Measurements from ENCODE around the gene IGFLR1.

The IGFLR1 gene

DNA sequence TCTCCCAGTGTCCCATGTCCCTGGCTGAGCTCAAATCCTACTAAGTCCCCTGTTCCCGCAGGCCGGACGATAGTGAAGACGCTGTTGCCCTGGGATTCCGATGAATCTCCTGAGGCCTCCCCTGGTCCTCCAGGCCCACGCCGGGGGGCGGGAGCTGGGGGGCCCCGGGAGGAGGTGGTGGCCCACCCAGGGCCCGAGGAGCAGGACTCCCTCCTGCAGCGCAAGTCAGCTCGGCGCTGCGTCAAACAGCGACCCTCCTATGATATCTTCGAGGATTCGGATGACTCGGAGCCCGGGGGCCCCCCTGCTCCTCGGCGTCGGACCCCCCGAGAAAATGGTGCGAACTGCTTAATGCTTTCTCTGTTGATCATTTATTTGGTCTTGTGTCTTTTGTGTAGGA lies 18.6 kb downstream of the IGFLR1 start:
- no peak for DNase-seq

DNA sequence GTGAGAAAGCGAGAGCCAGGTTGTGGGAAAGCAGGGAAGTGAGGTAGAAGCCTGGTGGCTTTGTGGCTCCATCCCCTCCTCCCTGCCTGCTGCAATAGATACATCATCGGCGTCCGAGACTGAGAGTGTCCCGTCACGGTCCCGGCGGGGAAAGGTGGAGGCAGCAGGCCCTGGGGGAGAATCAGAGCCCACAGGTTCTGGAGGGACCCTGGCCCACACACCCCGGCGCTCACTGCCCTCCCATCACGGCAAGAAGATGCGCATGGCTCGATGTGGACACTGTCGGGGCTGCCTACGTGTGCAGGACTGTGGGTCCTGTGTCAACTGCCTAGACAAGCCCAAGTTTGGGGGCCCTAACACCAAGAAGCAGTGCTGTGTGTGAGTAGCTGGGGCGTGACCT lies 19.4 kb downstream of the IGFLR1 start:
- no peak for DNase-seq

DNA sequence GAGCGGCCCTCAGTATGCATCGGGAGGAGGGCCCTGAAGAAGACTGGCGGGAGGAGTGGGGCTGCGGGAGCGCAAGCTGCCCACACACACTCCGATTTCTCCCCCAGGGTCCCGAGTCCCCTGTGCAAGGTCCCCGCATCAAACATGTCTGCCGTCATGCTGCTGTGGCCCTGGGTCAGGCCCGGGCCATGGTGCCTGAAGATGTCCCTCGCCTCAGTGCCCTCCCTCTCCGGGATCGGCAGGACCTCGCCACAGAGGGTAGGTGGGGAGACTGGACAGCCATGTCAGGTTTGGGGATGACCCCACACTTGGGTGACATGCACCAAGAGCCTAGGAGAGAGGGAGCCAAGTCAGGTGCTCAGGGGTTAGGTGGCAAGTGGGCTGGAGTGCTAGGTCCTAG lies 19.8 kb downstream of the IGFLR1 start:
- no peak for DNase-seq

DNA sequence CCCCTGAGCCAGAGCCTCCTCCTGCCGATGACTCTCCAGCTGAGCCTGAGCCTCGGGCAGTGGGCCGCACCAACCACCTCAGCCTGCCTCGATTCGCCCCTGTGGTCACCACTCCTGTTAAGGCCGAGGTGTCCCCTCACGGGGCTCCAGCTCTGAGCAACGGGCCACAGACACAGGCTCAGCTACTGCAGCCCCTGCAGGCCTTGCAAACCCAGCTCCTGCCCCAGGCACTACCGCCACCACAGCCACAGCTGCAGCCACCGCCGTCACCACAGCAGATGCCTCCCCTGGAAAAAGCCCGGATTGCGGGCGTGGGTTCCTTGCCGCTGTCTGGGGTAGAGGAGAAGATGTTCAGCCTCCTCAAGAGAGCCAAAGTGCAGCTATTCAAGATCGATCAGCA lies 20.9 kb downstream of the IGFLR1 start:
- DNase-seq: no peak

DNA sequence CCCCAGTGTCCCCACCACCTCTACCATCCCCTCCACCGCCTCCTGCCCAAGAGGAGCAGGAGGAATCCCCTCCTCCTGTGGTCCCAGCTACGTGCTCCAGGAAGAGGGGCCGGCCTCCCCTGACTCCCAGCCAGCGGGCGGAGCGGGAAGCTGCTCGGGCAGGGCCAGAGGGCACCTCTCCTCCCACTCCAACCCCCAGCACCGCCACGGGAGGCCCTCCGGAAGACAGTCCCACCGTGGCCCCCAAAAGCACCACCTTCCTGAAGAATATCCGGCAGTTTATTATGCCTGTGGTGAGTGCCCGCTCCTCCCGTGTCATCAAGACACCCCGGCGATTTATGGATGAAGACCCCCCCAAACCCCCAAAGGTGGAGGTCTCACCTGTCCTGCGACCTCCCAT lies 21.6 kb downstream of the IGFLR1 start:
- no peak for DNase-seq

DNA sequence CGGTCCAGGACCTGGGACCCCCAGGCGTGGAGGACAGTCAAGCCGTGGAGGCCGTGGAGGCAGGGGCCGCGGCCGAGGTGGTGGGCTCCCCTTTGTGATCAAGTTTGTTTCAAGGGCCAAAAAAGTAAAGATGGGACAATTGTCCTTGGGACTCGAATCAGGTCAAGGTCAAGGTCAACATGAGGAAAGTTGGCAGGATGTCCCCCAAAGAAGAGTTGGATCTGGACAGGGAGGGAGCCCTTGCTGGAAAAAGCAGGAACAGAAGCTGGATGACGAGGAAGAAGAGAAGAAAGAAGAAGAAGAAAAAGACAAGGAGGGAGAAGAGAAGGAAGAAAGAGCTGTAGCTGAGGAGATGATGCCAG lies 22.1 kb downstream of the IGFLR1 start:
- no peak for DNase-seq

DNA sequence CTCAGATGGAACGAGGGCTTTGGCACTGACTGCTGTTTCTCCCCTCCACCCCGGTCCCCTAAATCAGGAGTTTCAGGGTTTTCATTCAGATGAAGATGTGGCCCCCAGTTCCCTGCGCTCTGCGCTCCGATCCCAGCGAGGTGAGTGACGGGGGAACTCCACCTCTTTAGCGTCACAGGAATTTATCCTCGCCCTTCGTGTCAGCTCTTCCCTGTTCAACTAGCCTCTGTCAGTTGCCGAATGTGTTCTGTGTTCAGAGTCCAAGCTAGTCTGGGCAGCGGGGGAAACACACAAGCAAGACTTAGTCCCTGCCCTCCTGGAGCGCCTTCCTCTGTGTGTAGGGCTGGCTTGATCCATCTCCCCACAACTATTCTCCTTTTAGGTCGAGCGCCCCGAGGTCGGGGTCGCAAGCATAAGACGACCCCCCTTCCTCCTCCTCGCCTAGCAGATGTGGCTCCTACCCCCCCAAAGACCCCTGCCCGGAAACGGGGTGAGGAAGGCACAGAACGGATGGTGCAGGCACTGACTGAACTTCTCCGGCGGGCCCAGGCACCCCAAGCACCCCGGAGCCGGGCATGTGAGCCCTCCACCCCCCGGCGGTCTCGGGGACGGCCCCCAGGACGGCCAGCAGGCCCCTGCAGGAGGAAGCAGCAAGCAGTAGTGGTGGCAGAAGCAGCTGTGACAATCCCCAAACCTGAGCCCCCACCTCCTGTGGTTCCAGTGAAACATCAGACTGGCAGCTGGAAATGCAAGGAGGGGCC lies 22.7 kb downstream of the IGFLR1 start:
- DNase-seq: no peak

DNA sequence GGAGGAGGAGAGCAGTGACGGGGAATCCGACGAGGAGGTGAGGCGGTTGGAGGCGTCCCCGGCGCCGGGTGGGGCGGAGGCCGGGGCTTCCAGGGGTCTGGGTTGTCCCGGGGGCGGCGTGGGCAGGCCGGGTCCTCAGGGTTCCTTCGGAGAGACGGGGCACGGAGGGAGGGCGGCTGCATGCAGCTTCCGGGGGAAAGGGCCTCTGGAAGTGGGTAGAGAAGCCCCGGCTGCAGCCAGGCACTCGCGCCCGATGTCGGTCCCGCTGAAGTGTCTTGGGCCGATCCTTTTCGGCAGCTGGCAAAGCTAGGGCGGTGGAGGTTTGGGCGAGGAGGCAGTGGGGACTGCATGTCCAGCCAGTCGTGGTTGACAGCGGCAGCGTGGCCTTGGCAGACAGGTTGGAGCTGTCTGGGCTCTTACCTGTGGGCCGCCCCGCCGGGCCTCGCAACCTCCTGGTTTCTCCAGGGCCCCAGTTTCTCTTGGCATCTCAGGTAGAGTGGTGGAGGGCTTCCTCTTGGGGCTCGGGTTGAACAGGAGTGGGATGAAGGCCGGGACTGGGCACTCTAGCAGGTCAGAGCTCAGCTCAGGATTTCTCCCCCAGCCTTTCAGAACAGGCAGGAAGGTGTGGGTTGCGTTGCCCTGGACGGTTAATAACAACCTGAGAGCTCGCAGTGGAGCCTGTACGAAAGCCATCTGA lies 23.8 kb downstream of the IGFLR1 start:
- DNase-seq: peak; percentile 42

DNA sequence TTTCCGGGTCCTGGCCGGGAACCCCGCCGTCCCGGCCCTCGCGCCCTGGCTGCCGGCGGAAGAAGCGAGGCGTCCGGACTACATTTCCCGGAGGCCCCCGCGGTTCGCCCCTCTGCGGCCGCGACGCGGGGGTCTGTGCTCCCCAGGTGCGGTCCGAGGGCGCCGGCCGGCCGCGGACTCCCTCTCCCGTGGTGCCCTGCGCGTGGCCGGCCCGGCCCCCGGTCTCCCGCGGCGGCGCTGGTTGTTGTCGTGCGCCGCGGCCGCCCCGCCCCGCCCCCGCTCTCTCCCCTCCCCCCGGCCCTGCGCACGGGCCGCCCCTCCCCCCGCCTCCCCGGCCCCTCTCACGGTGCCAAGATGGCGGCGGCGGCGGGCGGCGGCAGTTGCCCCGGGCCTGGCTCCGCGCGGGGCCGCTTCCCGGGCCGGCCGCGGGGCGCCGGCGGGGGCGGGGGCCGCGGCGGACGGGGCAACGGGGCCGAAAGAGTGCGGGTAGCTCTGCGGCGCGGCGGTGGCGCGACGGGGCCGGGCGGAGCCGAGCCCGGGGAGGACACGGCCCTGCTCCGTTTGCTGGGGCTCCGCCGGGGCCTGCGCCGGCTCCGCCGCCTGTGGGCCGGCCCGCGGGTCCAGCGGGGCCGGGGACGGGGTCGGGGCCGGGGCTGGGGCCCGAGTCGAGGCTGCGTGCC lies 24.4 kb downstream of the IGFLR1 start, which contains the start of gene KMT2B:
KMT2B (plus strand) TSS at position 339 of the 680 bp plus-strand sequence; CDS start at position 355, 16 bp downstream.
- DNase-seq: peak; percentile 98

DNA sequence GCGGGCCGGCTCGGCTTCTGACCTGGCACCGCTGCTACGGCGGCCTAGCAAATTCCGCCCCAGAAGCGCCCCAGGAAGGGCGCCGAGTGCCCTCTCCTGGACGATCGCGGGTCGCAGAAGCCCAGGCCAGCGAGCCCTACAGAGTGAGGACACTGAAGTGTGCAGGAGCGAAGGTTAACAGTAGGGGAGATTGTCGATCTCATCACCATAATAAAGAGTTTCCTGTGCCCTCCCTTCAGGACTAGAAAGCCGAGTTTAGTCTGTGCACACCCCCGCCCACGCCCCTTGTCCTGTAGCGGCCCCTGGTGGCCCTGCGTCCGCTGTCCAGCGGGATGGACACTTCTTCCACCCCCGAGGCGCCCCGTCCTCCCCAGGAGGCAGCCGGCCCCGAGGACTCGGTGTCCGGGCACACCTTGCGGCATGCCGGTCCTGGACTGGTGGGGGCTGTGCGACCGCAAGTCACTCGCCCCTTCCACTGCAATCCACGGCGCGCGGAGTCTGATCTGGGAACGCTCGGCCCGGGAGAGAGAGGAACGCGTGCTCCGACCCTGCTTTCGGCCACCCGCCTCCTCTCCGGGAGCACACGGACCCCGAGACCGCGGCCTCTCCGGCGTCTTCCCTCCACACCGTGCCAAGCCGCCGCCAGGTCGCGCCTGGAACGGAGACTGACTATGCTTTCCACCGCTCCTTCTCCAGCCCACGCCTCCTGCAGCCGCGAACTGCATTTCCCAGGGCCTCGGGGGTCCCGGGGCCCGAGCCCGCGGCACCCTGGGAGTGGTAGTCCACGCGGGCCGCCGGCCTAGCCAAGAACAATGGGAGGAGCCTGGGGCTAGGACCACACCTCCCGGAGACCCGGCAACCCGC lies 25.2 kb downstream of the IGFLR1 start:
- peak; percentile 96 for DNase-seq

DNA sequence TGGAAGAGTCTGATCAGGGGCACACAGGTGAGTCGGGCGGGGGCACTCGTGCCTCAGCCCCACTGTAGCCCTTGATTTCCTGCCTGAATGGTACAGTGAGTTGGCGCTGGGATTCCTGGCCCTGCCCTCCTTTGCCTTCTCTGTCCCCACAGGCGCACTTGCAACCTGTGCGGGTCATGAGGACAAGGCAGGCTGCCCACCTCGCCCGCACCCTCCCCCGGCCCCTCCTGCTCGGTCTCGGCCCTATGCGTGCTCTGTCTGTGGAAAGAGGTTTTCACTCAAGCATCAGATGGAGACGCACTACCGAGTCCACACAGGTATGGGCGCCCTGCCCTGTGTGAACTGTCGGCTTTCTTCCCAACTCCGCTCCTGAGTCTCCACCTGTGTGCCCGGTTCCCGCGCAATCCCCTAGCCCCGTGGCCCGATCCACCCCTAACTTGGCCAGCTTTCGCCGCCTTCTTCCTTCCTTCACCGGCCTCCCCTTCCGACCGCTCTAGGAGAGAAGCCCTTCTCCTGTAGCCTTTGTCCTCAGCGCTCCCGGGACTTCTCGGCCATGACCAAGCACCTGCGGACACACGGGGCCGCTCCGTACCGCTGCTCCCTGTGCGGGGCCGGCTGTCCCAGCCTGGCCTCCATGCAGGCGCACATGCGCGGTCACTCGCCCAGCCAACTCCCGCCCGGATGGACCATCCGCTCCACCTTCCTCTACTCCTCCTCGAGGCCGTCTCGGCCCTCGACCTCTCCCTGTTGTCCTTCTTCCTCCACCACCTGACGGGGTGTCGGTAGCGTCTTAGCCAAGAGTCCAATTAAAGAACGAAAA lies 26.1 kb downstream of the IGFLR1 start:
- peak; percentile 95 for DNase-seq

DNA sequence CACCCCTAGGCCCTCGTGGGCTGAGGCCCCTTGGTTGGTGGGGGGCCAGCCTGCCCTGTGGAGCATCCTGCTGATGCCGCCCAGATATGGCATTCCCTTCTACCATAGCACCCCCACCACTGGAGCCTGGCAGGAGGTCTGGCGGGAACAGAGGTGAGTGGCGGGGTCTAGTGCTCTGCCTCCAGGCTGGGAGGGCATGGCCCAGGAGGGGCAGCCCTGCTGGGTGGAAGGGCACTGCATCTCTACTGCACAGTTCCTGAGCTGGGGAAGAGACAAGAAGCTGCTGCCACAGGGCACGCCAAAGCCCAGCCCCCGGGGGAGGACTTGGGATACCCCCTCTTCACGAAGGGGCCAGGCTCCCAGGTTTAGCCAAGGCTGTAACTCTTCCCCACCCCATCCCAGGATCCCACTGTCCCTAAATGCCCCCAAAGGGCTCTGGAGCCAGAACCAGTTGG lies 26.9 kb downstream of the IGFLR1 start:
- no peak for DNase-seq

DNA sequence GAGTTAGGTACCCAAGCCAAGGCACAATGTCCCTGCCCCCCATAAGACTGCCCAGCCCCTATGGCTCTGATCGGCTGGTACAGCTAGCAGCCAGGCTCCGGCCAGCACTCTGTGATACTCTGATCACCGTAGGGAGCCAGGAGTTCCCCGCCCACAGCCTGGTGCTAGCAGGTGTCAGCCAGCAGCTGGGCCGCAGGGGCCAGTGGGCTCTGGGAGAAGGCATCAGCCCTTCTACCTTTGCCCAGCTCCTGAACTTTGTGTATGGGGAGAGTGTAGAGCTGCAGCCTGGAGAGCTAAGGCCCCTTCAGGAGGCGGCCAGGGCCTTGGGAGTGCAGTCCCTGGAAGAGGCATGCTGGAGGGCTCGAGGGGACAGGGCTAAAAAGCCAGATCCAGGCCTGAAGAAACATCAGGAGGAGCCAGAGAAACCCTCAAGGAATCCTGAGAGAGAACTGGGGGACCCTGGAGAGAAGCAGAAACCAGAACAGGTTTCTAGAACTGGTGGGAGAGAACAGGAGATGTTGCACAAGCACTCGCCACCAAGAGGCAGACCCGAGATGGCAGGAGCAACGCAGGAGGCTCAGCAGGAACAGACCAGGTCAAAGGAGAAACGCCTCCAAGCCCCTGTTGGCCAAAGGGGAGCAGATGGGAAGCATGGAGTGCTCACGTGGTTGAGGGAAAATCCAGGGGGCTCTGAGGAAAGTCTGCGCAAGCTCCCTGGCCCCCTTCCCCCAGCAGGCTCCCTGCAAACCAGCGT lies 27.5 kb downstream of the IGFLR1 start:
- no peak for DNase-seq

DNA sequence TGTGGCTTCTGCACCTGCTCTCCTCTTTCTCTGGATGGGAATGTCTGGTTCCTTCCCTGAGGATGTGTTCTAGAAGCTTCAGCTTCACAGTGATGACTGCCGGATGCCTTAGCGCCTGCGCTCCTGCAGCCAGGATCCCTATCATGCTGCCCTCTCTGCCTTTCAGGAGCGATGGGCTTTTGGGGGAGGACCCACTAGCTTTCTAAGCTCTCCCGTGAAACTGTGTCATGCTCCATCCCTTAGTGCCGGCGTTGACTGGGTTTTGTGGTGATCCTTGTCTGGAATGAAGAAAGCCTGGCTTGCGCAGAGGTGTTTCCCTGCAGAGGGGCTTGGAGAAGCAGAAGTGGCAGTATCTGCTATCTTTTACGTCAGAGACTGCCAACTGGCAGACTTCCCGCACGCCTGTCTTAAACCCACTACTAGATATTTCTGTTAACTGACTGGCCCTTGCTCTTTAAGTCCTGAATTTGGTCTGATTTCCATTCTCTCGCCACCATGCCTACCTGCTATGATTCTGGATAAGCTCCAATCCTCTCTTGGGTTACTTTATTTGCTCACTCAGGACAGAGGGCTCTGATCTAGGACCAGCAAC lies 28.3 kb downstream of the IGFLR1 start:
- no peak for DNase-seq

DNA sequence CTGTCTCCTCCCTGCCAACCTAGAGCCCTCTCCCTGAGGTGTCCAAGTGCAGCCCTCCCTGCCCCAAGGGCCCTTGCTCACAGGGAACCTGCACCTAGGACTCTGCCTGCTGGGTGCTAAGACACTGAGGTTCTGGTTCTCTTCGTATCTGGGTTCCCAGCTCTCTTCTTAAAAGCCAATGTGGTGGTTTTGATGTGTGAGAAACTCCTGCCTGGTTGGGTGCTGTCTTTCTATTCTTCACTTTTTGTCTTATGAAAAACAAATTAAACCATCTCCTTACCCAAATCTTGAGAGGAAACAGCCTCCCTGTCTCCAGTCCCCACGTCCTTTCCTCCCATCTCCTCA lies 28.8 kb downstream of the IGFLR1 start:
- no peak for DNase-seq

DNA sequence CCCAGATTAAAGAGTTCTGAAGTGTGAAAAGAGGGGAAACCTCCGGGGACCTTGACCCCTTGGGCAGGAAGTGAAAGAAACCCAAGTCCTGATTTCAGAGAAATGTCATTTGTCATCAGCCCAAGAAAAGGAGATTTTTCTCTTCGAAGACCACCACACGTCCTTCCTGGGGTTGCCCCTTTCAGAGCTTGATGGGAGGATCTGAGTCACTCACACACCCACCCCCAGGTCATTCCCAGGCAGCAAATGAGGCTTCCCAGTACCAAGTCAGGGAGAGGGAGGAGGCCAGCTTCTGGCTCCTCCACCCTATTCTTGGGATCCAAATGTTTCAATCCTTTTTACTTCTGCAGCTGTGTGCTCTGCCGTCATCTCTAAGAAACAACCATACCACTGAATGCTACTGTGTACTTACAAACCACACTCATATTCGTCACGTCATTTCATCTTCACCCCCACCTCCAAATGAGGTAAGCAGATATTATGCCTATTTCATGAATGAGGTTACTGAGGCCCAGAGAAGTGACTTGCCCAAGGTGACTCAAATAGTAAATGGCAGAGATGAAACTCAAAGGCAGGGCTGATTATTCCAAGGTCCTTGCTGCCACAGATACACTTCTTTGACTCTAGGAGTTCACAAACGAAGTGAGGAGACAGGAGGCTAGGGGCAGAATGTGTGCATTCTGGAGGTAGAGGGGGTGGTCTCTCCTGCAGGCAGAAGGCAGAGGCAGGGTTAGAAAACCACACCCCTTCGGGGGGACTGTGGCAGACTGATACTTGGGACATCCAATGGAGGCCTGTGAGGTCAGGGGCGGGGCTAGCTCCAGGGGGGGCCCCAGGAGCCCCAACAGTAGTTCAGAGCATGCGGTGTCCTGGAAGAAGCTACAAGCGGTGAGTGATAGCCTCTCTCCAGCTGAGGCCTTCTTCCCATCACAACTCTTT lies 29.4 kb downstream of the IGFLR1 start:
- DNase-seq: no peak

DNA sequence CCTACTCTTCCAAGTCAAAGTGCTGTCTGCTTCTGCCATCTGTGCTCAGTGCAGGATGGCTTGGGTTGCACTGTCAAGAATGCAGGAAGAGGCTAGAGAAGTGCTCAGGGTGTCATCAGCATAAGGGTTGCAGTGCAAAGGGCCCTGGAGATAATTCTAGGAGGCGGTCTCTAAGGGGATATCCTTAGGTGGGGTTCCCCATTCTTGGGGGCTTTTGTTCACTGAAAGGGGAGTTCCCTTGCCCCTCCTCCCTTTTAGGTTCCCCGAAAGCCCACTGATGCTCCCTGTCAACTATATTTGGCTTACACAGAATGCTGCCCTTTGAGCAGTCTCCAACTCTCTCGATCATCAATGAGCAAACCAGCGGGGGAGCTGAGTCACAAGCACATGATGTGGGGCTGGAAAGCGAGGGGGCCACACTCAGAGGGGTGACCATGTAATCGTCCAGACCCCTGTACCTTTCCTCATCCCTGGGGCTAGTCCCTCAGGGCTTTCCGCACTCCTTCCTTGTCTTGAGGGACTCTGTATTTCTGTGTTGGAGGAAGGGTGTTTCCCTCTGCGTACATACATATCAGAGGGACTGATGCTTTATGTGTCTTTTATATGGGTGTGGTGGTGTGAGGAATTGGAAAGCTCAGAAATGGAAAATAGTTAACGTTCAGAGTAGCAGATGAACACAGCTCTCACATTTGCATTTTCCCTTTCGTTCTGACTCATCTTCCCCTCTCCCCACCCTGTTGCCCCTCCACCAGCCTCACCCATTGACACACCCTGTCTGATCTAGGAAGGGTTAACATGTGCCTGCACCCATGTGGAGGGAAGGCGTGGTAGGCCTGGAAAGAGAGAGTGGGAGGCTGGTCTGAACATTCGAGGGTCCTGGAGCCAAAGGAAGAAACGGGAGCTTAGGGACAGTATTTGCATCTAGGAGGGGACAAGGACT lies 31.2 kb downstream of the IGFLR1 start:
- DNase-seq: no peak

DNA sequence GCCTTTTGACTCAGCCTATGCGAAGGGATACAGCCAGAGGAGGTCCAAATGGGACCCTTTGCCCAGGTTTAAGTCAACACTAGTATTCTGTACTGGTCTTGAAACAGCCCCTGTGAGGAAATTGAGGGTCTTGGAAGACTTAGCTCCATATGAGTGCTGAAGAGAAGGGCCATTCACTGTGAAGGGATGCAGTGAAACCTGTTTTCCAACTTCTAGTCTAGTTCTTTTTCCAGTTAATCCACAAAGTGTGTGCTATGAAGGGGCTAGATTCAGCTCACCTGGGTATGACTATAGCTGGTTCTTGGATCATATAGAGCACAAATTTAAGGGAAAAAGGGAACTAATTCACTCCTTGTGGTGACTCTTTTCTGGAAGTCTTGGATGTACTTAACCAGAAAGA lies 33.9 kb downstream of the IGFLR1 start:
- no peak for DNase-seq
